ENCODE results near the gene PPTC7.
"Not testable (repeated sequence)": the region's sequence is repeated elsewhere in the genome, so short reads cannot be mapped to it uniquely, and the experiment has no call there.

The PPTC7 gene

DNA sequence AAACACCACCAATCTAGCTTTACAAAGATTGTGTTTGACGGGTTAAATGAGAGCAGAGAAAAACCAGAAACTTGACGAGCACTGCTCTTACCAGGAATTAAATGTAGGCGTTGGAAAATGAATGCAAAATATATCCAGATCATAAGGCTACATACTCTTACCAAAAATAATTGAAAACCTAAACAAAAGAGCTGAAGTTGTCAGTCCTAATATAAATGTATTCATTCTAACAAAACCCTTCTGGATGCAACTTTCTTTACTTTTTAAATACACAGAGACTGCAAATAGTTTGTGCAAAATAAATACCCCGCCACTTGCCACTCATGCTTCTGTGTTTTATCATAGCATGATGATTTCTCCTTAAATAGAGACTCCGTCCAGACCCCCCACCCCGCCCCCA is 48.3 kb downstream of the PPTC7 start:
- DNase-seq, result no peak

DNA sequence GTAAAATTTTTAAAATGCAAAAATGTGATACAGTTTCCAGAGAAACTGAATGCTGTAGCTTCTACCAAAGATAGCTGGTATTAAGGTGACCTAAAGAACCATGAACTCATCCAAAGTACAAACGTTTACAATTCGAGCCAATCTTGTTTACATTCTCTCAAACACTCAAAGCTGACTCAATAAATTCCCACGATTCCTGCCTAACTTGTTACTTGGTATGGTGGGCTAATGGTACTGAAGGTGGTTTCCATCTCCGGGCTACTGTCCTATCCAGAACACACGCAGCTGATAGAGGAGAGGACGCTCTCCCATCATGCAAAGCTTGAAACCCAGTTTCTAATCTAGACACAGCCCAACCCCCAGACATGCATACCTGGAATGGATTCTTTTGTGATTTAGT is 49.5 kb downstream of the PPTC7 start:
- no peak for DNase-seq

DNA sequence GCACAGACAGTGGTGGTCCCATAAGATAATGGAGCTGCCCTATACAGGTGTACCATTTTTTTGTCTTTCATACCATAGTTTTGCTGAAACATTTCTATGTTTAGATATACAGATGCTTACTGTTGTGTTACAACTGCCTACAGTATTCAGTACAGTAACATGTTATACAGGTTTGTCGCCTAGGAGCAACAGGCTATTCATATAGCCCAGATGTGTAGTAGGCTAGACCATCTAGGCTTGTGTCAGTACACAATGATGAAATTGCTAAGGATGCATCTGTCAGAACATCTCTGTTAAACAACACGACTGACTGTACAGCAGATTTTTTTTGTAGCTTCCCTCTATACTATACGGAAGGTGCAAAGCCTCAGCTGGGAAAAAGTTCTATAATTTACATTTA is 50.5 kb downstream of the PPTC7 start:
- no peak for DNase-seq

DNA sequence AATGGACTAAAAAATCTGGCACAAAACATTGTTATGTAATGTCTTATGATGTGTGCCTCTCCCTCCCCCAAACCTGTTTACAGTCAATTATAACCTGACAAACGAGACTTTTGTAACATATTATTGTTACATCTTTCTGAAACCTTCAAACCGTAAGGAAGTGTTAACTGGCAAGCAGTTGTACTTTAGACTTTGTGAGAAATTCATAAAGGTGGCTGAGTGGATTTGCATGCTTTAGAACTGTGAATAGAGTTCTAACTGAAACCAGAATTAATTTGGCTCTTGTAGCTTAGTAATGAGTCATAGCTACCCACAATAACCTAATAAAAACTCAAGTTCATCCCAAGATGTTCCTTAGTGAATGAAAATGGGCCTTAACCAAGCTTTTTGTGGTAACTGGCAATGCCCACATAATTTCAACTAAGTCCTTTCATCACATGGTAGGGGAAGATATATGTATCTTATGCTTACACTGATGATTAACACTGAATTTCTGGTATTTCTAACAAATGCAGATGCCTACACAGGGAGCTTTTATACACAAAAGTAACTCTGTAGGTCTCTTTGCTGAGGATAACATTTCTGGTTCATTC is 51.3 kb downstream of the PPTC7 start:
- DNase-seq, result no peak

DNA sequence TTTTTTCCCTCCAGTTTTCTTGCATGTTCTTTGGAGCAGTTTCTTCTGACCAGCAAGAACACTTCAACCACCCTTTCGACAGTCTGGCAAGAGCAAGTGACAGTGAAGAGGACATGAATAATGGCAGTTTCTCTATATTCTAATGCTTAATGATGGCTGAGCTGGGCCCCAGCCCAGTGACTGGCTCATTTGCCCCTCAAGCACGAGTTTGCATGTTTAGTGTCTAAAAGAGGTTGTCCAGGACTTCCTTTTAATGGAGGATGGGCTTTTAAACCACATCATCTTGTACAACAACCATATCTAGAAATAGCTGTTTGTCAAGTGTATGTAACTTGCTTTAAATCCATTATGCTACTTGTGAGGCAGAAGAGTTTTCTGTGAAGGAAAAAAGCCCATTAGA is 52.6 kb downstream of the PPTC7 start:
- no peak for DNase-seq

DNA sequence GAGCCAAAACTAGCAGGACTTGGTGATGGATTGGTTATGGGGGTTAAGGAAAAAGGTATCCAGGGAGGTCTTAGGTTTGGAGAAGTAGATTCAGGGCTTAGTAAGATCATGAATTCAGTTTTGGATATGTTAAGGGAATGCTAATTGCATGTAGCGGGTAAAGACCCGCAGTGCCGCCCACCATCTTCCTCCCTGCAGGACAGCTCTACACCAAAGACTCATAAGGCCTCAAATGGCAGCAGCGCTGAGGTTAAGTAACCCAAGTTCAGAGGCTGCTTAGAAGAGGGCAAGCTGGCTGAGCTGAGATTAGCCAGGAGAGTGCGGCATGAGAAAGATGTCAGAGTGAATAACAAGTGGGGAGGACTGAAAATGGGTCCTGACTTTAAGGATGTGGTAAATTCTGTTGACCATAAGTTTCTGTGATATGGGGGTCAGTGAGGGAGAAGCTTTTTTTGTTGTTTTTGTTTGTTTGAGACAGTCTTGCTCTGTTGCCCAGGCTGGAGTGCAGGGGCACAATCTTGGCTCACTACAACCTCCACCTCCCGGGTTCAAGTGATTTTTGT is 54.8 kb downstream of the PPTC7 start:
- DNase-seq, result no peak

DNA sequence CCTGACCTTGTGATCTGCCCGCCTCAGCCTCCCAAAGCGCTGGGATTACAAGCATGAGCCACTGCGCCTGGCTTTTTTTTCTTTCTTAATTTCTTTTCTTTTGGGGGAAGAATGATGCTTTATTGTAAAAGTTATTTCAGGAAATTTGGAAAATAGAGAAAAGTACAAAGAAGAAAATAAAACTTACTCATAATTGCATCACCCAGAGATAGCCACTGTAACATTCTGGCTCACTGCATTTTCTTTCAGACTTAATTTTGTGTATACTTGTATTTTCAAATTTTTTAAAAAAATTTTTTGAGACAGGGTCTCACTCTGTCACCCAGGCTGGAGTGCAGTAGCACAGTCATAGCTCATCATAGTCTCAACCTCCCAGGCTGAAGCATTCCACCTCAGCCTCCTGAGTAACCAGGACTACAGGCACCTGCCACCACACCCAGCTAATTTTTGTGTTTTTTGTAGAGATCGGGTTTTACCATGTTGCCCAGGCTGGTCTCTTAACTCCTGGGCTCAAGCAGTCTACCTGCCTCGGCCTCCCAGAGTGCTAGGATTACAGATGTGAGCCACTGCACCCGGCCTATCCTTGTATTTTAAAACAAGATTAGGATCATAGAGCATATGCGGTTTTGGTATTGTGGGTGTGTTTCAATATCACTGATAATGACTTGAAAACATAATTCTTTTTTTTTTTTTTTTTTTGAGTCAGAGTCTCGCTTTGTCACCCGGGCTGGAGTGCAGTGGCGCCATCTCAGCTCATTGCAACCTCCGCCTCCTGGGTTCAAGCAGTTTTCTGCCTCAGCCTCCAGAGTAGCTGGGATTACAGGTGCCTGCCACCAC is 62.0 kb downstream of the PPTC7 start:
- not testable (repeated sequence) for DNase-seq

DNA sequence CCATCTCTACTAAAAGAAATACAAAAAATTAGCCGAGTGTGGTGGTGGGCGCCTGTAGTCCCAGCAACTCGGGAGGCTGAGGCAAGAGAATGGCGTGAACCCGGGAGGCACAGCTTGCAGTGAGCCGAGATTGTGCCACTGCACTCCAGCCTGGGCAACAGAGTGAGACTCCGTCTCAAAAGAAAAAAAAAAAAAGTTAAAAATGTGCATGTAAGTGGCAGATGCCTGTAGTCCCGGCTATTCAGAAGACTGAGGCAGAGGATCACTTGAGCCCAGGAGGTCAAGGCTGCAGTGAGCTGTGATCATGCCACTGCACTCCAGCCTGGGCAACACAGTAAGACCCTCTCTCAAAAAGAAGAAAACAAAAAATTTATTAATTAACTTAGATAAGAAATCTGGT is 65.1 kb downstream of the PPTC7 start:
- not testable (repeated sequence) for DNase-seq

DNA sequence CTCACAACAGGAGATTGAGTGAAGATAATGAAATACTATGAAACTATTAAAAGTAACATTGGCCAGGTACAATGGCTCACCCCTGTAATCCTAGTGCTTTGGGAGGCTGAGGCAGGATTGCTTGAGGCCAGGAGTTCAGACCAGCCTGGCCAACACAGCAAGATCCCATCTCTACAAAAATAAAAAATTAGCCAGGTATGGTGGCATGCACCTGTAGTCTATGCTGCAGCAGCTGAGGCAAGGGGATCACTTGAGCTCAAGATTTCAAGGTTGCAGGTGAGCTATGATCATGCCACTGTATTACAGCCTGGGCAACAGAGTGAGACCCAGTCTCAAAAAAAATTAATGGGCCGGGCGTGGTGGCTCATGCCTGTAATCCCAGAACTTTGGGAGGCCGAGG is 66.1 kb downstream of the PPTC7 start:
- DNase-seq, result no peak

DNA sequence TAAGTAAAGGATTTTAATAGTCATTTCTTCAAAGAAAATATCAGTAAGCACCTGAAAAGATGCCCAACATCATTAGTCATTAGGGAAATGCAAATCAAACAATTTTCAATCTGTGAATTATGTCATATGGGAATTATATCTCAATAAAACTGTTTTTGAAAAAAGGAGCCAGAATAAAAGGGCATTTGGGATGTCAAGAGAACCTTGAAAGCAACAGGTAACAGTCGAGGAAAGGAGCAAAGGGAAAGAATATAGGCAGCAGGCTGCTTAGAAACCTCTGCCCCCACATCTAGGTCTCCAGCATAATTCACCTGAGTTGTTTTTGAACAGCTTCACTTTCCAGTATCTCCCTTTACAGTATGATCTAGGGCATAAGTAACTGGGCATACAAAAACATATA is 68.8 kb downstream of the PPTC7 start:
- DNase-seq, result no peak

DNA sequence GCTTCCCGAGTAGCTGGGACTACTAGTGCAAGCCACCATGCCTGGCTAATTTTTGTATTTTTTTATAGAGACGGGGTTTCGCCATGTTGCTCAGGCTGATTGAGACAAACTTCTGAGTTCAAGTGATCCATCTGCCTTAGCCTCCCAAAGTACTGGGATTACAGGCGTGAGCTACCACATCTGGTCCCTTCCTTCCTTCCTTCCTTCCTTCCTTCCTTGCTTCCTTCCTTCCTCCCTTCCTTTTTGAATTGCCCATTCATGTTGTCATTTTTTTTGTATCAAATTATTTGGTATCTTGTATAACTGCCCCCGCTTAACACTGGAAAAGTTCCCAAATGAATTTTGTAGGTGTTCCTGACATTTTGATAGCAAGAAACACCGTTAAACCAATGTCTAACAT is 69.3 kb downstream of the PPTC7 start:
- no peak for DNase-seq

DNA sequence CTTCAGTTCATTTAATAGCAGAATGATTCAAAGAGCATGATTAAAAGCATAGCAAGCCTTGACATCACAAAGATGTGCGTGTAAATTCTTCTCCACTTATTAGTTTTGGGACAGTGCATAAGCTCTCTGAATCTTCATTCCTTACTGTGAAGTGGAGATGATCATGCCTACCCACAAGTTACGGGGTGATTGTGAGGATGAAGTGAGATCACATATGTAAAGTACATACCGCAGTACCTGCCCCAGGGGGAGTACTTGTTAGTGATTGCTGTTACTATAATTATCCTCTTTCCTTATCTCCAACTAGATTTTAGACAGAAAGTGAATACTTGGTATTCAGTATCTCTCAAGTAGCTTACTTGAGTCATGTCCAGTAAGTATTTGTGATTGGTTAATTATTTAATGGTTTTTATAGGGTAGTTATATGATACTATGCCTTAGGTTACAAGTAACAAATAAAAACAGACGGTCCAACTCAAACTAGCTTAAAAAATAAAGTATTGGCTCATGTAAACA is 75.0 kb downstream of the PPTC7 start:
- DNase-seq, result no peak

DNA sequence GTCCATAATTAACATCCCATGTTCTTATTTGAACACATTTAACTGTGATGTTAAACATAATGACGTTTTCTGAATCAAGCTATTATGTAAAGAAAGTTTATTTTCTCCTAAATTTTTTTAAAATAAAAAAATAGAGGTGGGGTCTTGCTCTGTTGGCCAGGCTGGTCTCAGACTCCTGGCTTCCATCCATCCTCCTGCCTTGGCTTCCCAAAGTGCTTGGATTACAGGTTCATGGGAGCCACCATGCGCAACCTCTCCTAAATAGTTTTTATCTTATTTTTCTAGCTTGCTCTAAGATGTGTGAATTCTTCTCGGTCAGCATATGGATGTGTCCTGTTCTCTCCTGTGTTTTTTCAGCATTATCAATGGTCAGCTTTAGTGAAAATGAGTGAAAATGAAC is 77.8 kb downstream of the PPTC7 start:
- DNase-seq, result no peak

DNA sequence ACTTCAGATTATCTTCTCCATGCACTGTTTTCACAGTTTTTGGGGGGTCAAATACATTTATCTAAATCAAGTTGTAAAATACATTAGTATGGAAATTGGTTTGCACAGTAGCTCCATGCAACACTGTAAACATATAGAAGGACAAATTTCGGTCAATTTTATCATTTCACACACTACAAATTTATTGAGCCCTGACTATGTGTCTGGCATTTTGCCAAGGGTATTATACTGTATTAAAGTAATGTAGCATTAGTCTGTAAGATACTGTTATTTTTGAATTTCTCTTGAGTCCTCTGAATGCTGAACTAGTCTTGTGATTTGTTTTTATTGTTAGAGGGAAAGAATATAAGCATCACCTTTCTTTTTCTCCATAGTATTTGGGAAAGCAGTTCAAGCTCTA is 79.7 kb downstream of the PPTC7 start:
- no peak for DNase-seq

DNA sequence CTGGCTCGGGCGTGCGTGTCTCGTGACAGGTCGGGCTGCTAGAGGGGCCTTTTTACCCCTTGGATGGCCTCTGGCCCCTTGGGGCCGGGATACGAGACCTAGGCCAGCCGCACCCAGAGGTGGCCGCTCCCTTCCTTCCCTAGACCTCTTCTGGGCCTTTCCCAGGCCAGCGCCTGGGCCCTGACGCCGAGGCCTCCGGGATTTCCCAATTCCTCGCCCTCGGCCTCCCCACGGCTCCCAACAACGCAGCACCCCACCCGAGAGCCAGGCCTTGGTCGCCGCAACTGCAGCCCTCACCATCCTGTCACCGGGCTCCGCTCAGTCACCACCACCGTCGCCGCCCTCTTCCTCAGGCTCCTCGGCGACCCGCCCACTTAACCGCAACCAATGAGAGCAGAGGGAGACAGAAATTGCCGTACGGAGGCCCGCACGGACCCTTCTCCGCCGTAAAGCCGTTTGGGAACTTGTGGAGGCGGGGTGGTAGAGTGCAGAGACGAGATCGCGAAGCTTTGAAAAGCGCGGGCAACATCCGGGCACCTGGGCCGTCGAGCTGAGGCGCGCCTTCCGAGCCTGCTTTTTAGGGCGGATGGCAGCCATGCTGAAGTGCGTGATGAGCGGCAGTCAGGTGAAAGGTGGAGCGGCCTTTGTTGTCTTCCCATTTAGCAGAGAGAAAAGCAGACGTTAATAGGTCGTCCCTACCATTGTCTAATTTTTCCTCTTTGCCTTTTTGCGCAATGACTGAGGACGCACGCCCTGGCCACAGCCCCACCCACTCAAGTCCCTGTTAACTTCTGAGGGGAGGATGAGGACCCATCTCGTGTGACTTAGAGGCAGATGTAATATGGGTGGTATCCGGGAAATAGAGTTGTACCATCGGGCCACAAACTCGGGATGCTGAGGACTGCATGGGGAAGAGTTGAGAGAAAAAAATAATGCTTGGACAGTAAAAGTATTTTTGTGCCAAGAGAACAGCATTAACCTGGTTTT is 81.1 kb downstream of the PPTC7 start, which contains the start of the genes RAD9B and VPS29:
TSS of gene RAD9B (plus strand) at position 580 of the 987 bp plus-strand sequence. CDS start at position 587, 7 bp downstream.
TSS of gene VPS29 (minus strand) at position 360 of the 987 bp plus-strand sequence. CDS start at position 300, 60 bp downstream.
- DNase-seq, result peak; percentile 97 to 99 (median 98)

DNA sequence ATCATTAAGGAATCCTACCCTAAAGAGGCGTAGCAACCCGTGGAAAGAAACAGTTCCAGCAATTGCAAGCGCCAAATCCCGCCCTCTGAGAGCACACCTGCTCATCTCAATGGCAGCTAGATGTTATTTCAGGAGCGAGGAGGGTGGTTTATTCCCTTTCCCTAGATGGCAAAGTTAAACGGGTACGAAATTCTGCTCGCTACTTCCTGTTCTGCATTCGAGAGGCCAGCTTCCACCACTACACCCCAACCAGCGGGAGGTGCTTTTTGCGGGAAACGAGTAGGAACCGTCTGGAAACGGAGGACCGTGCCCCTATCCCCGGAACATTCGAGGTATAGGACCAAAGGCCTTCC is 81.7 kb downstream of the PPTC7 start:
- no peak for DNase-seq

DNA sequence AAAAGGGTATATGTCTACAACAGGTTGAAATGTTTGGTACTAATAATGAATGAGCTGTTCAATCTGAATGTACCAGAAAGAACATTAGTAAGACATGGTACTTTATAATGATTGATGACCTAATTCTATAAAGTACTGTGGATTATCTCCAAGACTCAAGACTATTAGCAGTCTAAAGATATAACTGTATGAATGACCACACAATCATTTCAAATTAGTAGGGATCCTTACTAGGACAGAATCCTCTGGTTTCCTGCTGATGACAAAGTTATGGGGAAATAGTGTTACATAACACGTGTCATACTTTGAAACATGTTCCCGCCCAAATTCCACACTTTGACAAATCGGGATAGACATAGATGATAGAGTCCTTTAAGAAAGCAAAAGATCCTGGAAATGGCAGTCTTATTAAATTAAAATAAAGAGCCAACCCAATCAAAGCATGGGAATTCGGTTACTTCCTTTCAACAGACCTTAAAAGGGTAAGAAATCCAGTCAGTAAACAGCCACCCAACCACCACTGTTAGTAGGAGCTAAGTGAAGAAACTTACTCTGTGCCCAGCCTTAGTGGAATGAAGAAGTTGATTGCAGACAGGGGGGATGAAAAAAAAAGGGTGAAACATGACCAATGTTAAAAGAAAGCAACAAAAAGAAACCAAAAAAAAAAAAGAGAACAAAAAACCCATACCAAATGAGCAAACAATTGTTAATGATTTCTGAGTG is 84.0 kb downstream of the PPTC7 start:
- no peak for DNase-seq
